H54 (cell line): ENCODE measurements around the gene KLK3.

ENCODE experiments used
- DNase-seq: peaks from one replicate; pipeline ENCODE4 v3.0.0; 2011; ENCODE audit warnings: low spot score, mixed read lengths; ENCODE audit not compliant: insufficient read length
- FAIRE-seq: peaks from 3 replicates; lab custom pipeline; 2011; peaks lifted over from hg19 to GRCh38; lab: Jason Lieb, UNC
- POLR2A ChIP-seq: IDR thresholded peaks from 2 replicates; pipeline ENCODE4 v1.6.1; 2011; ENCODE audit warnings: low read depth, mild to moderate bottlenecking, low read length

The KLK3 gene

GRCh38 chr19:50861496-50862286 is 7.0 kb downstream of the KLK3 start:
- FAIRE-seq (no peak), DNase-seq (no peak)

GRCh38 chr19:50869479-50869878 is 14.8 kb downstream of the KLK3 start:
- no peak for TF ChIP-seq POLR2A
- FAIRE-seq (no peak), DNase-seq (no peak)

More at GRCh38 chr19:50861496-50862286, 7.0 kb downstream of the KLK3 start:
- TF ChIP-seq POLR2A: no peak

- DNase-seq: no peak
- FAIRE-seq: no peak
Measured at GRCh38 chr19:50870417-50871089, 15.8 kb downstream of the KLK3 start.

GRCh38 chr19:50873056-50873455 is 18.3 kb downstream of the KLK3 start, which contains the start of gene KLK2:
Gene KLK2 (plus strand): TSS chr19:50873439. CDS start chr19:50873474, 35 bp downstream.
- no peak for TF ChIP-seq POLR2A
- DNase-seq (no peak), FAIRE-seq (no peak)

More at GRCh38 chr19:50870417-50871089, 15.8 kb downstream of the KLK3 start:
- TF ChIP-seq POLR2A: no peak

- DNase-seq: no peak
- FAIRE-seq: no peak
- no peak for TF ChIP-seq POLR2A
Measured at GRCh38 chr19:50874211-50874610, 19.5 kb downstream of the KLK3 start.

- FAIRE-seq (no peak), DNase-seq (no peak)
- no peak for TF ChIP-seq POLR2A
Measured at GRCh38 chr19:50875795-50876422, 21.2 kb downstream of the KLK3 start.

- TF ChIP-seq POLR2A: no peak
- FAIRE-seq: no peak
- no peak for DNase-seq
Measured at GRCh38 chr19:50876456-50876855, 21.7 kb downstream of the KLK3 start.

GRCh38 chr19:50877338-50877737 is 22.6 kb downstream of the KLK3 start:
- no peak for FAIRE-seq
- TF ChIP-seq POLR2A: no peak
- no peak for DNase-seq

GRCh38 chr19:50878851-50879250 is 24.1 kb downstream of the KLK3 start:
- no peak for TF ChIP-seq POLR2A
- DNase-seq (no peak), FAIRE-seq (no peak)

- no peak for TF ChIP-seq POLR2A
- DNase-seq (no peak), FAIRE-seq (no peak)
Measured at GRCh38 chr19:50880241-50880640, 25.5 kb downstream of the KLK3 start.

GRCh38 chr19:50882188-50882587 is 27.5 kb downstream of the KLK3 start:
- DNase-seq: no peak
- FAIRE-seq: no peak
- TF ChIP-seq POLR2A: no peak

- DNase-seq (no peak), FAIRE-seq (no peak)
- TF ChIP-seq POLR2A: no peak
Measured at GRCh38 chr19:50889638-50890037, 34.9 kb downstream of the KLK3 start.

- DNase-seq (peak; percentile 45), FAIRE-seq (no peak)
- TF ChIP-seq POLR2A: no peak
Measured at GRCh38 chr19:50890422-50891252, 35.9 kb downstream of the KLK3 start.

- FAIRE-seq (no peak), DNase-seq (no peak)
- TF ChIP-seq POLR2A: no peak
Measured at GRCh38 chr19:50891253-50891625, 36.5 kb downstream of the KLK3 start.
